Left ventricle myocardium superior (tissue), 1 donor: ENCODE results near the gene CTSE. TPM values are rescaled to one million over a fixed set of nuclear protein-coding genes. Genes with fewer than 3 reads are reported as not detected.
A peak's percentile ranks its signal among the peaks of the same experiment; 100 is the strongest.

Experiments used
- ATAC-seq: fragments of 200-7000 bp; cut with Tn5 transposase; one replicate; pipeline ENCODE4 v1.9.1; 2020; ENCODE audit warnings: mild to moderate bottlenecking, moderate library complexity
- DNase-seq: peaks from one replicate; pipeline ENCODE4 v3.0.0-alpha.2; 2020
- intact Hi-C: fragments of 100-400 bp; cut with micrococcal nuclease; formaldehyde crosslinking; loops from one replicate; pipeline ENCODE4 v1.11.0; 2022
- total RNA-seq: library from RNA; stranded (reverse); fragmentation: NEBNext Ultra II Directional; extraction: Animal tissue kit (Norgen Biotek cat#: 25700); gene quantifications from one replicate; pipeline ENCODE4 v1.2.1, GENCODE V29; 2021
- donor health status: DM: no; HTN: yes; CAD: no; lungs with severe emphysema.

The CTSE gene
- total RNA-seq, 1 donor from 2014 or later: 0.15 TPM

DNA sequence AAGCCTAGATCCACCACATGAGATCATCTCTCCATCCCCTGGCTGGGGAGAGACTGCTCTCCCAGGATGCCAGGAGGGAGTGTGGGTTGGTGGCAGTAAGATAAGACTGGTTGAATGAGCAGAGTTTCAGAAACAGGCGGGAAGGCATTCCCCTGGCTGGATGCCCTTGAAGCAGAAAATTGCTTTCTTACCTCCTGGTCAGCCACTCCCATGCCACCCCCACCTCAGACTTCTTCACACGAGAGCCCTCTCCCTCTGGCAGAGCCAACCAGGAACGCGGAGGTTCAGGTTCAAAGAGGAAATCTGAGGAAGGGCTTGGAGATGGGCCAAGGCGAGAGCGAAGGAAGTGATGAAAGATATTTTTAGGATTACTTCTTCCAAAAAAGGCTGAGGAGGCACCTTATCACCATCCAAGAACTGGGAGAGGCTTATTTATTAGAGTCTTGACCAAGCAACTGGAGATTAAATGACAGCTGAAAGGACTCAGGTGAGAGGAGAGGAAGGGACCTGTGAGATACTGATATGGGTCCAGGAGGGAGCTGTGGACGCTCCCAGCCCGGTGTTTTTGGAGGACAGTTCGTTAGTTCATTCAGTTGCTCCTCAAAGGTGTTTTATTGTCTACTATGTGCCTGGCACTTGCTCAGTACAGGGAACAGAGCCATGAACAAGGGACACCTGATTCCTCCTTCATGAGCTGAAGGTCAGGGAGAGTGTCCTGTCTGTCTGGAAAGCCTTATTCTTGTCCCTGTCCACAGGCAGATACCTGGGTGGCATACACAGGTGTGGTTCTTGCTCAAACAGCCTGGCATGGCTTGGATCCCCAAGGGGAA lies 61.5 kb downstream of the CTSE start:
- intact Hi-C loops: no loop called here
- ATAC-seq (peak; percentile 43), DNase-seq (no peak)

DNA sequence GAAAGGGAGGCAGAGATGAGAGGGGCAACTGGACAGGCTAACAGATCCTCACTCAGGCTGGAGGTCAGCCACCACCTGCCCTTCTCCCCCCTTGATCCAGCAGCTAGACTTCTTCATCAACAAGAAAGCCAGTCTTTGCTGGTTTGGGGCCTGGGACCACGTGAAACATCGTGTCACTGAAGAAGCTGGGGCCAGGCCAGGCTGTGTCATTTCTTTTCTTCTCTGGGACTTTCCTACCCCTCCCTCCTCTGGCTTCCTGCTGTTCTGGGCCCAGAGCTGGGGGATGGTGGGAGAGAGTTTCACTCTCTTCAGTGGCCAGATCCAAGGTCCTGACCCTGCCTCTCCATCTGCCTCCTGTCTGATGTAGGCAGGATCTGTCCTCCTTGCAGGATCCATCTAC lies 62.3 kb downstream of the CTSE start:
- DNase-seq (no peak), ATAC-seq (peak; percentile 38)
- intact Hi-C loops: no loop called here

- no peak for ATAC-seq
- no peak for DNase-seq
- intact Hi-C loops: no loop called here
Measured at GRCh38 chr1:205959789-205960188, 63.9 kb downstream of the CTSE start.

Other genes starting within 250 kb of the CTSE start
- 14.5 TPM for gene RAB29, start 248.4 kb downstream of the CTSE start, total RNA-seq
- gene SLC41A1, start 210.7 kb downstream of the CTSE start, total RNA-seq: 511 TPM
- 1.6 TPM for gene PM20D1, start 173.8 kb downstream of the CTSE start, total RNA-seq
- 34.0 TPM for gene SLC26A9, start 80.4 kb downstream of the CTSE start, total RNA-seq
- 1.6 TPM for gene RAB7B, start 20.5 kb downstream of the CTSE start, total RNA-seq
- 1.0 TPM for gene RHEX, start 29.3 kb upstream of the CTSE start, total RNA-seq
- not detected for gene AVPR1B, start 93.5 kb upstream of the CTSE start, total RNA-seq
- gene FAM72A, start 178.9 kb upstream of the CTSE start, total RNA-seq: 1.5 TPM
- gene SRGAP2, start 179.6 kb upstream of the CTSE start, total RNA-seq: 19.6 TPM